ENCODE results near the gene RSPH6A. TPM values are rescaled to one million over a fixed set of nuclear protein-coding genes. Genes with fewer than 3 reads are reported as not detected.

The RSPH6A gene
- polyA plus RNA-seq, 1 experiment = not detected

DNA sequence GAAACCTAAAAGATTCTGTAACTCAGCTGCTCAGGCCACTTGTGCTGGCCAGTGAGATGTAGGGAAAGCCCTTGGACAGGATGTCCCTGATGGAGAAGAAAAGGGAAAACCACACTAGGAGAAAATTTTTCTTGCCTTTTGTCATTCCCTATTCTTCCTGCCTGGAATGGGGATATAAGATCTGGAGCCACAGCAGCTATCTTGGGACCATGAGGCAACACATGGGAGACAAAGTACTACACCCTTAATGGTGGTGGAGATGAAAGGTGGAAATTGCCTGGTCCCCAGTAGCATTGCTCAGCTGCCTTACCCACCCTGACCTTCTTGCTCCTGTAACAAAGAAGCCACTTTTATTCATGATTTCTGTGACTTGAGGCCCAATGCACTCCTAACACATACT, 9.4 kb downstream of the RSPH6A start:
- peaks cover 5% of the 10 kb centered on the region; the same call in 1 of the 2 replicates for H3K9me3 ChIP-seq (ENCODE audit: control insufficient read depth, insufficient read depth, low read length)

DNA sequence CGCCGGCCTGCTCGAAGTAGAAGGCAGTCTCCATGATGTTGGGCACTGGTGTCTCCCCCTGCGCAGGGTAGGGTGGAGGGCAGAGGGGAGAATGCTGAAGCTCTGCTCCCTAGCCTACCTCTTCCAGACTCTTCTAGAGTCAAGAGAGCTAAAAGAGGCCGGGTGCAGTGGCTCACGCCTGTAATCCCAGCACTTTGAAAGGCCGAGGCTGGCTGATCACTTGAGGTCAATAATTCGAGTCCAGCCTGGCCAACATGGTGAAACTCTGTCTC, 10.2 kb downstream of the RSPH6A start:
- Histone ChIP-seq H3K9me3 (ENCODE audit: control insufficient read depth, insufficient read depth, low read length) (peaks cover 5% of the 10 kb centered on the region; the same call in 1 of the 2 replicates), H3K27me3 (ENCODE audit: control insufficient read depth, insufficient read depth, low read length) (no peaks in the 10 kb centered on the region), H3K4me3 (ENCODE audit: low read depth, low read length) (no peak overlapping the region), H3K27ac (ENCODE audit: low read depth, low read length) (no peak overlapping the region)
- ChIA-PET CTCF (interaction anchor here (0.5 to 1.8 kb wide), 2 partner anchors 12 to 74 kb away, joined by 3 to 12 read pairs; partner anchors contain the start of gene FBXO46), POLR2A (no interaction called here)
- TF ChIP-seq, protein P1, sequence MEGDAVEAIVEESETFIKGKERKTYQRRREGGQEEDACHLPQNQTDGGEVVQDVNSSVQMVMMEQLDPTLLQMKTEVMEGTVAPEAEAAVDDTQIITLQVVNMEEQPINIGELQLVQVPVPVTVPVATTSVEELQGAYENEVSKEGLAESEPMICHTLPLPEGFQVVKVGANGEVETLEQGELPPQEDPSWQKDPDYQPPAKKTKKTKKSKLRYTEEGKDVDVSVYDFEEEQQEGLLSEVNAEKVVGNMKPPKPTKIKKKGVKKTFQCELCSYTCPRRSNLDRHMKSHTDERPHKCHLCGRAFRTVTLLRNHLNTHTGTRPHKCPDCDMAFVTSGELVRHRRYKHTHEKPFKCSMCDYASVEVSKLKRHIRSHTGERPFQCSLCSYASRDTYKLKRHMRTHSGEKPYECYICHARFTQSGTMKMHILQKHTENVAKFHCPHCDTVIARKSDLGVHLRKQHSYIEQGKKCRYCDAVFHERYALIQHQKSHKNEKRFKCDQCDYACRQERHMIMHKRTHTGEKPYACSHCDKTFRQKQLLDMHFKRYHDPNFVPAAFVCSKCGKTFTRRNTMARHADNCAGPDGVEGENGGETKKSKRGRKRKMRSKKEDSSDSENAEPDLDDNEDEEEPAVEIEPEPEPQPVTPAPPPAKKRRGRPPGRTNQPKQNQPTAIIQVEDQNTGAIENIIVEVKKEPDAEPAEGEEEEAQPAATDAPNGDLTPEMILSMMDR (IDR thresholded peaks at IDR 0.05; ENCODE audit: low read depth, low read length) = no peak
- no peak for DNase-seq (ENCODE audit: low read depth, low spot score)

More for the DNA sequence above, 9.4 kb downstream of the RSPH6A start:
- Histone ChIP-seq H3K4me3 (ENCODE audit: low read depth, low read length) (no peak overlapping the region), H3K27me3 (ENCODE audit: control insufficient read depth, insufficient read depth, low read length) (no peaks in the 10 kb centered on the region), H3K27ac (ENCODE audit: low read depth, low read length) (no peak overlapping the region)
- no peak for DNase-seq (ENCODE audit: low read depth, low spot score)
- ChIA-PET CTCF (interaction anchor here (1.8 kb wide), 1 partner anchor 11 kb away, joined by 12 read pairs; no protein-coding TSS in a partner anchor), POLR2A (interaction anchor here (0.8 kb wide), 1 partner anchor 13 kb away, joined by 3 read pairs; the partner anchor contains the start of gene DMWD)
- TF ChIP-seq, protein P1 (IDR thresholded peaks at IDR 0.05; ENCODE audit: low read depth, low read length) = no peak

DNA sequence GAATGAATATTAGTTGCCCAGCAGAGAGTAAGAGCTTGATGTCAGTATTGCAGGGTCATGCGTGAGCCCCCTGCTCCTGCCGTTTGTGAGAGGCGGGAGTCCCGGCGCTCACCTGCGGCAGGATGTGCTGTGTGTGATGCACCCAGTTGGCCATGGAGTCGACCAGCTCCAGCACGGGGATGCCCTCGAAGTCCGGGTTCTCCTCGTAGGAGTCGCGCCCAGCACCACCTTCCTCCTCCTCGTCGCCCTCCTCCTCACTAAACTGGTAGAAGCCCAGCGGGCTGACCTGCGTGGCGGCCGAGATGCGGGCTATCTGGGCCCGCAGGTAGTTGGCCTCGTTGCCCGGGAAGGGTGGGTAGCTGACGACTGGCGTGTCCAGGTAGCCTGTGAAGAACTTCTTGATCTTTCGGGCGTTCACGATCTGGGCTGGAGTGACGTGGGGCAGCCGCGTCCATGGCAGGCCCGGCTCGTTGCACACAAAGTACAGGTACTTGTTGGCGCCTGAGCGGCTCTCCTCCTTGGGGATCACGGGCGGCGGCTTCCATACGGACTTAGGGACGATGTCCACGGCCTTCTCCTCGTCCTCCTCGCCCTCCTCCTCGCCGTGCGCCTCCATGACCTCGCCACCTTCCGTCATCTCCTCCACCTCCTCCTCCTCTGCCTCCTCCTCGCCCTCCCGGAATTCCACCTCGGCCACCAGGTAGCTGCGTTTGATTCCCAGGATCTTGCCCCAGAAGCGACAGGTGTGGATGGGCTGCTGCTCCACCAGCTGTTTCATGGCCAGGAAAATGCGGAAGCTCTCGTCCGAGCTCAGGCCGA, 10.8 kb downstream of the RSPH6A start:
- Histone ChIP-seq H3K27me3 (ENCODE audit: control insufficient read depth, insufficient read depth, low read length) (no peaks in the 10 kb centered on the region), H3K4me3 (ENCODE audit: low read depth, low read length) (no peak overlapping the region), H3K27ac (ENCODE audit: low read depth, low read length) (no peak overlapping the region), H3K9me3 (ENCODE audit: control insufficient read depth, insufficient read depth, low read length) (peaks cover 5% of the 10 kb centered on the region; the same call in 1 of the 2 replicates)
- TF ChIP-seq, protein P1 (IDR thresholded peaks at IDR 0.05; ENCODE audit: low read depth, low read length) = no peak
- ChIA-PET POLR2A (interaction anchor here (0.7 kb wide), 1 partner anchor 16 kb away, joined by 3 read pairs; no protein-coding TSS in a partner anchor), CTCF (interaction anchor here (0.5 to 1.8 kb wide), 3 partner anchors 12 to 74 kb away, joined by 3 to 12 read pairs (median 7); partner anchors contain the start of gene FBXO46)
- no peak for DNase-seq (ENCODE audit: low read depth, low spot score)

DNA sequence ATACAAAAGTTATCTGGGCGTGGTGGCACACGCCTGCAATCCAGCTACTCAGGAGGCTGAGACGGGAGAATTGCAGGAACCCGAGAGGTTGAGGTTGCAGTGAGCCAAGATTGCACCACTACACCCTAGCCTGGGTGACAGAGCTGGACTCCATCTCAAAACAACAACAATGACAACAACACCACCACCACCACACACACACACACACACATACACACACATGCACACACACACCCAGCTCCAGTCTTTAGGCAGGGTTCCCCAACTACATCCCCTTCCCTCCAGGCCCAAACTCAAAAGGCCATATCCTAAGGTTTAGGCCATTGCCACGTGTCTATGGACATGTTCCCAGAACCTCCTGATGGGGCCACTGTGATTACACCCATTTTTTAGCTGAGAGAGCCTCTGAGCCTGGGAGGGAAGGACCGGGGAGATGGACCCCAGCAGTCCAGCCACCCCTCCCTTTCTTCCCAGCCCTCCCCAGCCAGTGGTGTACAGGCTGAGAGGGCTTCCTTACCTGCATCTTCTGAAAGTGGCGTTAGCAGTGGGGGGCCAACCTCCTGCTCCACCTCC, 13.4 kb downstream of the RSPH6A start:
- H3K9me3 ChIP-seq (ENCODE audit: control insufficient read depth, insufficient read depth, low read length) = peaks cover 5% of the 10 kb centered on the region; the same call in 1 of the 2 replicates
- H3K27me3 ChIP-seq (ENCODE audit: control insufficient read depth, insufficient read depth, low read length) = no peaks in the 10 kb centered on the region
- H3K4me3 ChIP-seq (ENCODE audit: low read depth, low read length) = no peak overlapping the region
- CTCF ChIA-PET = interaction anchor here (0.6 to 4.2 kb wide), 3 partner anchors 16 to 278 kb away, joined by 4 to 45 read pairs (median 42); partner anchors contain the start of gene SIX5
- no peak overlapping the region for H3K27ac ChIP-seq (ENCODE audit: low read depth, low read length)
- POLR2A ChIA-PET = interaction anchor here (0.6 kb wide), 1 partner anchor 19 kb away, joined by 3 read pairs; the partner anchor contains the start of gene DMPK
- TF ChIP-seq, protein P1 (IDR thresholded peaks at IDR 0.05; ENCODE audit: low read depth, low read length) = no peak
- DNase-seq (ENCODE audit: low read depth, low spot score) = no peak

Data from AG04450 (cell line).